Psoas muscle (tissue), 8 donors: ENCODE measurements around the gene ZNF436. TPM values are rescaled to one million over a fixed set of nuclear protein-coding genes. Genes with fewer than 3 reads are reported as not detected.
A peak's percentile ranks its signal among the peaks of the same experiment; 100 is the strongest.

Experiments used
- ATAC-seq, 4 donors: fragments of 200-7000 bp; cut with Tn5 transposase; one replicate each; pipeline ENCODE4 v1.9.1; 2020; ENCODE audit warnings: moderate library complexity in 3 of 4, mild to moderate bottlenecking in 2 of 4
- DNase-seq, 2 donors: peaks; one replicate each; pipeline ENCODE4 v3.0.0-alpha.2; 2020
- H3K27ac ChIP-seq: fragments of 200-600 bp; one replicate; pipeline ENCODE4 v1.8.0; 2022
- H3K27me3 ChIP-seq, 3 donors: fragments of 200-600 bp in 1 of 3; one replicate each; pipeline versions ENCODE4 v1.6.1 to v1.8.0; 2013 to 2022; ENCODE audit warnings: low read length in 2 of 3, mild to moderate bottlenecking in 2 of 3, moderate library complexity in 1 of 3; ENCODE audit not compliant: insufficient read depth in 3 of 3
- H3K36me3 ChIP-seq, 2 donors: fragments of 200-600 bp in 1 of 2; one replicate each; pipeline versions ENCODE4 v1.6.1 to v1.8.0; 2013 to 2022; ENCODE audit warnings: low read depth in 1 of 2, mild to moderate bottlenecking in 1 of 2, moderate library complexity in 1 of 2; ENCODE audit not compliant: insufficient read depth in 1 of 2
- H3K4me1 ChIP-seq: fragments of 200-600 bp; one replicate; pipeline ENCODE4 v1.8.0; 2022
- H3K4me3 ChIP-seq: fragments of 200-600 bp; one replicate; pipeline ENCODE4 v1.8.0; 2022; ENCODE audit warnings: mild to moderate bottlenecking
- H3K9me3 ChIP-seq: fragments of 200-600 bp; one replicate; pipeline ENCODE4 v1.8.0; 2022
- WGBS, 3 donors: extraction: QIAGEN DNeasy Blood & Tissue Kit; methylation state at CpG; one replicate each; pipeline versions ENCODE4 v1.1.6 to v1.1.7; 2013; 5-methylcytosine and 5-hydroxymethylcytosine counted together
- intact Hi-C, 2 donors: fragments of 100-400 bp; cut with DNase I; formaldehyde crosslinking; loops; one replicate each; pipeline versions ENCODE4 v1.11.0 to v1.14.2; 2022
- polyA plus RNA-seq, 3 donors: library from polyadenylated mRNA; stranded (reverse); fragments of 200-250 nt; gene quantifications; one replicate each; pipeline ENCODE4 v1.2.3, GENCODE V29; 2013
- total RNA-seq, 4 donors: library from RNA; stranded (reverse); fragmentation: NEBNext Ultra II Directional in 2 of 4; extraction: Animal tissue kit (Norgen Biotek cat#: 25700) in 2 of 4; gene quantifications; one replicate each; pipeline versions ENCODE4 v1.2.1 to v1.2.4, GENCODE V29; 2021 to 2023
- TF ChIP-seq, protein P1 (sequence below): fragments of 200-600 bp; IDR thresholded peaks from one replicate; pipeline ENCODE4 v1.8.0; 2022; ENCODE audit warnings: antibody characterized with exemption
- donor health status: healthy with polysubstance abuse.
- donor health status: DM: no; HTN: no; CAD: no; lungs with moderate emphysema.
- donor health status: Bipolar disorder and iron deficiency.
- donor health status: healthy.
- donor health status: DM: yes; HTN: yes; CAD: no.
- donor health status: DM: no; HTN: no; CAD: no.
- donor health status: DM: no; HTN: no; CAD: no.
- donor health status: DM: yes; HTN: yes; CAD: no.

ZNF436 gene
- total and polyA plus RNA-seq, 7 donors, result 2.2 to 11.5 (median 7.2) TPM

DNA sequence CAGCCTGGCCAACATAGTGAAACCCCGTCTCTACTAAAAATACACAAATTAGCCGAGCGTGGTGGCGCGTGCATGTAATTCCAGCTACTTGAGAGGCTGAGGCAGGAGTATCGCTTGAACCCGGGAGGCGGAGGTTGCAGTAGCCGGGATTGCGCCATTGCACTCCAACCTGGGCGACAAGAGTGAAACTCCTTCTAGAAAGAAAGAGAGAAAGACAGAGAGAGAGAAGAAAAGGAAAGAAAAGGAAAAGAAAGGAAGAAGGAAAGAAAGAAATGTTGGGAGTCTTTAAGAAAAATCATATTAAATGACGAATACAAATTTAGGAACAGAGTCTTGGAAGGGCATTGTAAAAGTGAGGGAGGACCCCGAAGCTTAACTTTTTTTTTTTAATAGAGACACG lies 23.7 kb downstream of the ZNF436 start:
- H3K9me3 ChIP-seq, result no peaks in the 10 kb centered on the region
- peaks cover 21% of the 10 kb centered on the region for H3K4me1 ChIP-seq
- H3K4me3 ChIP-seq, result no peak overlapping the region
- H3K27me3 ChIP-seq, result no peaks in the 10 kb centered on the region
- WGBS, 3 donors, result 95 to 97% (median 97%) methylated on average over 14 of the region's 14 CpGs
- DNase-seq (no peak), ATAC-seq (no peak)
- intact Hi-C loops, result loop anchor here (2.0 to 10.0 kb wide), 3 partner anchors 23 to 139 kb away; partner anchors contain the start of genes ASAP3 (in 1 of the 2) and ZNF436 (in 1 of the 2)
- H3K27ac ChIP-seq, result no peak overlapping the region
- TF ChIP-seq, protein P1, sequence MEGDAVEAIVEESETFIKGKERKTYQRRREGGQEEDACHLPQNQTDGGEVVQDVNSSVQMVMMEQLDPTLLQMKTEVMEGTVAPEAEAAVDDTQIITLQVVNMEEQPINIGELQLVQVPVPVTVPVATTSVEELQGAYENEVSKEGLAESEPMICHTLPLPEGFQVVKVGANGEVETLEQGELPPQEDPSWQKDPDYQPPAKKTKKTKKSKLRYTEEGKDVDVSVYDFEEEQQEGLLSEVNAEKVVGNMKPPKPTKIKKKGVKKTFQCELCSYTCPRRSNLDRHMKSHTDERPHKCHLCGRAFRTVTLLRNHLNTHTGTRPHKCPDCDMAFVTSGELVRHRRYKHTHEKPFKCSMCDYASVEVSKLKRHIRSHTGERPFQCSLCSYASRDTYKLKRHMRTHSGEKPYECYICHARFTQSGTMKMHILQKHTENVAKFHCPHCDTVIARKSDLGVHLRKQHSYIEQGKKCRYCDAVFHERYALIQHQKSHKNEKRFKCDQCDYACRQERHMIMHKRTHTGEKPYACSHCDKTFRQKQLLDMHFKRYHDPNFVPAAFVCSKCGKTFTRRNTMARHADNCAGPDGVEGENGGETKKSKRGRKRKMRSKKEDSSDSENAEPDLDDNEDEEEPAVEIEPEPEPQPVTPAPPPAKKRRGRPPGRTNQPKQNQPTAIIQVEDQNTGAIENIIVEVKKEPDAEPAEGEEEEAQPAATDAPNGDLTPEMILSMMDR, result no peak
- no peaks in the 10 kb centered on the region for H3K36me3 ChIP-seq

- intact Hi-C loops, result loop anchor here (1.0 to 10.0 kb wide), 4 partner anchors 23 to 140 kb away; partner anchors contain the start of genes ASAP3 (in 1 of the 2) and ZNF436 (in 1 of the 2)
- Histone ChIP-seq H3K4me3 (peak overlapping the region; percentile 91), H3K4me1 (peaks cover 29% of the 10 kb centered on the region), H3K9me3 (no peaks in the 10 kb centered on the region), H3K27ac (peak overlapping the region; percentile 97), H3K36me3 (no peaks in the 10 kb centered on the region), H3K27me3 (no peaks in the 10 kb centered on the region)
- TF ChIP-seq, protein P1, result no peak
- WGBS, 3 donors, result 29 to 30% (median 29%) methylated on average over 8 of the region's 8 CpGs
- DNase-seq (no peak), ATAC-seq (no peak)
Observed at GRCh38 chr1:23344987-23345472, 24.6 kb downstream of the ZNF436 start.

- Histone ChIP-seq H3K27me3 (no peaks in the 10 kb centered on the region), H3K4me1 (peaks cover 36% of the 10 kb centered on the region), H3K9me3 (no peaks in the 10 kb centered on the region), H3K4me3 (peak within 1 kb of the TSS; percentile 91), H3K36me3 (no peaks in the 10 kb centered on the region), H3K27ac (peak within 1 kb of the TSS; percentile 97)
- ATAC-seq, result peak; percentile 96 to 98 (median 96)
- intact Hi-C loops, result loop anchor here (1.0 to 10.0 kb wide), 4 partner anchors 24 to 140 kb away; partner anchors contain the start of genes ASAP3 (in 1 of the 2) and ZNF436 (in 1 of the 2)
- TF ChIP-seq, protein P1, result peak; percentile 9
- DNase-seq, result peak; percentile 100
- 0 to 1% (median 0%) methylated on average over 61 to 87 of the region's 87 CpGs for WGBS, 3 donors
Observed at GRCh38 chr1:23344111-23344986, 25.3 kb downstream of the ZNF436 start, which contains the start of gene HNRNPR. Gene HNRNPR (minus strand): TSS chr1:23344284. CDS start chr1:23341008, 3,276 bp downstream.

GRCh38 chr1:23343221-23344110 lies 26.2 kb downstream of the ZNF436 start:
- Histone ChIP-seq H3K27ac (peak overlapping the region; percentile 97), H3K9me3 (no peaks in the 10 kb centered on the region), H3K4me1 (peaks cover 44% of the 10 kb centered on the region), H3K4me3 (peak overlapping the region; percentile 91), H3K27me3 (no peaks in the 10 kb centered on the region), H3K36me3 (no peaks in the 10 kb centered on the region)
- 0 to 1% (median 0%) methylated on average over 33 to 66 of the region's 66 CpGs for WGBS, 3 donors
- ATAC-seq (peak; percentile 41 to 55 (median 50)), DNase-seq (no peak)
- intact Hi-C loops, result loop anchor here (1.0 to 10.0 kb wide), 4 partner anchors 25 to 141 kb away; partner anchors contain the start of genes ASAP3 (in 1 of the 2) and ZNF436 (in 1 of the 2)
- TF ChIP-seq, protein P1, result no peak
